ENCODE measurements around the gene DENND1C.

DENND1C gene, protein sequence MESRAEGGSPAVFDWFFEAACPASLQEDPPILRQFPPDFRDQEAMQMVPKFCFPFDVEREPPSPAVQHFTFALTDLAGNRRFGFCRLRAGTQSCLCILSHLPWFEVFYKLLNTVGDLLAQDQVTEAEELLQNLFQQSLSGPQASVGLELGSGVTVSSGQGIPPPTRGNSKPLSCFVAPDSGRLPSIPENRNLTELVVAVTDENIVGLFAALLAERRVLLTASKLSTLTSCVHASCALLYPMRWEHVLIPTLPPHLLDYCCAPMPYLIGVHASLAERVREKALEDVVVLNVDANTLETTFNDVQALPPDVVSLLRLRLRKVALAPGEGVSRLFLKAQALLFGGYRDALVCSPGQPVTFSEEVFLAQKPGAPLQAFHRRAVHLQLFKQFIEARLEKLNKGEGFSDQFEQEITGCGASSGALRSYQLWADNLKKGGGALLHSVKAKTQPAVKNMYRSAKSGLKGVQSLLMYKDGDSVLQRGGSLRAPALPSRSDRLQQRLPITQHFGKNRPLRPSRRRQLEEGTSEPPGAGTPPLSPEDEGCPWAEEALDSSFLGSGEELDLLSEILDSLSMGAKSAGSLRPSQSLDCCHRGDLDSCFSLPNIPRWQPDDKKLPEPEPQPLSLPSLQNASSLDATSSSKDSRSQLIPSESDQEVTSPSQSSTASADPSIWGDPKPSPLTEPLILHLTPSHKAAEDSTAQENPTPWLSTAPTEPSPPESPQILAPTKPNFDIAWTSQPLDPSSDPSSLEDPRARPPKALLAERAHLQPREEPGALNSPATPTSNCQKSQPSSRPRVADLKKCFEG
- 40.7 to 166 (median 71.0) reads per million in 3 experiments for total RNA-seq

DNA sequence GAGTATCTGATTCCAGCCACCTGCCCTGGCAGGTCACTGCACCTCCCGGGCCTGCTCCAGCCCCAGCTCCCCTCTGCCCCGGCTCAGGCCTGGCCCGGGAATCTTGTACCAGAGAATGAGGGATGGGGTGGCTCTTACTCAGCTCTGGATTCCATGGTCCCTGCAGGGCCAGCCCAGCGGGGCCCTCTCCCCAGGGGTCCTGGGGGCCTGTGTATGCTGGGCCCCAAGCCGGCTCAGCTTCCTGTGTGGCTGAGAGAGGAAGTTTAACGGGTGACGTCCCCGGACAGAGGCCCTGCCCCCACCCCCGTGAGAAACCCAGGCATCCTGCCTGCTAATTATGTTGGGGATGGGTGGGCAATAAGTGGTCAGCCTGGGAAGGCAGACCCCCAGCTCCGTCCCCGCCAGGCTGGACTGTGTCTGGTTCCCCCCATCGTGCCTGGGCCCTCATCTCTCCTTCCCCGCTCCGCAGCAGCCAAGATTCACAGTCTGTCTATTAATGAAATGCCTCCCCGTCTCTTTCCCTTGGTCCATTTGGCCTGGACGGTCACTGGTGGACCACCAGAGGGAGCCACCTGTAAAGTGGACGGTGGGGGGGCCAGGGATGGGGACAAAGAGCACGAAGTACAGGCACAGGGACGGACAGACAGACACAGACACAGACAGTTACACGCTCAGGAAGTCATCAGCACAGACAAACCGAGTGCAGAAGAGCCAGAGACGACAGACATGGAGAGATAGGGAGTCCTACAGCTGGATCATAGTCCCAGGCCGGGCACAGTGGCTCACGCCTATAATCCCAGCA lies at the start of gene DENND1C:
Gene DENND1C, minus strand, starts transcription at position 247 of the 802 bp plus-strand sequence. Its CDS starts 92 bp downstream, at position 155.
- peak; percentile 62 for DNase-seq

DNA sequence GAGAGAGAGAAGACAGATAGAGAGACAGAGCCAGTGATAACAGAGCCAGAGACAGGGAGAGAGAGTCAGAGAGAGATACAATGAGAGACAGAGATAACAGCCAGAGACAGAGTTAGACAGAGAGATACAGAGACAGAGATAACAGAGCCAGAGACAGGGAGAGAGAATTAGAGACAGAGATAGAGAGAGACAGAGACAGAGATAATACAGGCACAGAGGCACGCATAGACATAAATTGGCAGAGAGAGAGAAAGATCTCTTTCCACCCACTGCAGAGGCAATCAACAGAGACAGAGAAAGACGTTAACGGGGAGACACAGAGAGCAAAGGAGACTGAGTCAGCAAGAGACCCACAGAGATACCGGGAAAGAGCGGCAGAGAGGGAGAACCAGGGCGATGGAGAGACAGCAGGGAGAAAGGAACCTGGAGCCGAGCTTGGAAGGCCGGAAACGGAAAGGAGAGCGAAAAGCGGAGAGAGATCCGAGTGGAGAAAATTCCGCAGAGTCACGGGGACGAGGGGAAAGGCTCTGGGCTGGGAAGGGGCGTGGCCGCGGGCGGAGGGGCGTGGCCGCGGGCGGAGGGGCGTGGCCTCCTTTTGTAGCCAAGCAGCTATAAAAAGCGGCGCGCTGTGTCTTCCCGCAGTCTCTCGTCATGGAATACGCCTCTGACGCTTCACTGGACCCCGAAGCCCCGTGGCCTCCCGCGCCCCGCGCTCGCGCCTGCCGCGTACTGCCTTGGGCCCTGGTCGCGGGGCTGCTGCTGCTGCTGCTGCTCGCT lies 49.0 kb upstream of the DENND1C start, which contains the start of gene TNFSF9:
Gene TNFSF9, plus strand, starts transcription at position 641 of the 777 bp plus-strand sequence. Its CDS starts 11 bp downstream, at position 652.
- peak; percentile 63 for DNase-seq

DNA sequence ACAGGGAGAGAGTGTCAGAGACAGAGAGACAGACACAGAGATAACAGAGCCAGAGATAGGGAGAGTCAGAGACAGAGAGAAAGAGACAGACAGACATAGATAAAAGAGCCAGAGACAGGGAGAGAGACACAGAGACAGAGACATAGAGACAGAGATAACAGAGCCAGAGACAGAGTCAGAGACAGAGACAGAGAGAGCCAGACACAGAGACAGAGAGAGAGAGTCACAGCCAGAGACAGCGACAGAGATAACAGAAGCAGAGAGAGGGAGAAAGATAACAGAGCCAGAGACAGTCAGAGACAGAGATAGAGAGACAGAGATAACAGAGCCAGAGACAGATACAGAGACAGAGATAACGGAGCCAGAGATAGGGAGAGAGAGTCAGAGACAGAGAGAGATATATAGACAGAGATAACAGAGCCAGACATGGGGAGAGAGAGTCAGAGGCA lies 48.4 kb upstream of the DENND1C start:
- no peak for DNase-seq

DNA sequence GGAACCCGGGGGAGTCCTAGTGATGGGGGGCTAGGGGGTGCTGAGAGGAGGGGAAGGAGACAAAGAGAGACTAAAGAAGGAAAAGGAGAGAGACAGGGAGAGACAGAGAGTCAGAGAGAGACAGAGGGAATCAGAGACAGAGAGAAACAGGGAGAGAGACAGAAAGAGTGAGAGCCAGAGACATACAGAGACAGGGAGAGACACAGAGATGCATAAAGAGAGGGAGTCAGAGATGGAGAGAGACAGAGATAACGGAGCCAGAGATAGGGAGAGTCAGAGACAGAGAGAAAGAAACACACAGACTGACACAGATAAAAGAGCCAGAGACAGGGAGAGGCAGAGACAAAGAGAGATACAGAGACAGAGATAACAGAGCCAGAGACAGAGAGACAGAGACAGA lies 47.8 kb upstream of the DENND1C start:
- DNase-seq, result no peak

DNA sequence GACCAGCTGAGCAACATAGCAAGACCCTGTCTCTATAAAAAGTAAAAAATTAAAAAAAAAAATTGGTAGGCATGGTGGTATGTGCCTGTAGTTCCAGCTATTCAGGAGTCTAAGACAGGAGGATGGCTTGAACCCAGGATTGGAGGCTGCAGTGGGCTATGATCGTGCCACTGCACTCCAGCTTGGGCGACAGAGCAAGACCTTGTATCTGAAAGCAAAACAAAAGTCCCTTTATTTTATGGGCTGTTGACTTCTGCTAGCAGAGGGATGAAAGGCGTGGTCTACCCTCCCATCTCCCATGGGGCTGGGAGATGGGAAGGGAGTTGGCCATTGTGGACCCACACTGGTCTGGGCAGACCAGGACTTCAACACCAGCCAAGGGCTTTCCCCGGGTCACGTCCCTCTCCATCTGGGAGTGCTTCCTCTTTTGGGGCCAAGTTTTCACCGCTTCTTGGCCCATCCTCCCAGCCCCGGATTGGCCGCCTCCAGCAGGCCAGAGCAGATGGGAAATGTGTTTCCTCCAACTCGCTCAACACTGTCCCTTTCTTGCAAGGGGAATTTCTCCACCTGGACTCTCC lies 47.0 kb upstream of the DENND1C start:
- no peak for DNase-seq

DNA sequence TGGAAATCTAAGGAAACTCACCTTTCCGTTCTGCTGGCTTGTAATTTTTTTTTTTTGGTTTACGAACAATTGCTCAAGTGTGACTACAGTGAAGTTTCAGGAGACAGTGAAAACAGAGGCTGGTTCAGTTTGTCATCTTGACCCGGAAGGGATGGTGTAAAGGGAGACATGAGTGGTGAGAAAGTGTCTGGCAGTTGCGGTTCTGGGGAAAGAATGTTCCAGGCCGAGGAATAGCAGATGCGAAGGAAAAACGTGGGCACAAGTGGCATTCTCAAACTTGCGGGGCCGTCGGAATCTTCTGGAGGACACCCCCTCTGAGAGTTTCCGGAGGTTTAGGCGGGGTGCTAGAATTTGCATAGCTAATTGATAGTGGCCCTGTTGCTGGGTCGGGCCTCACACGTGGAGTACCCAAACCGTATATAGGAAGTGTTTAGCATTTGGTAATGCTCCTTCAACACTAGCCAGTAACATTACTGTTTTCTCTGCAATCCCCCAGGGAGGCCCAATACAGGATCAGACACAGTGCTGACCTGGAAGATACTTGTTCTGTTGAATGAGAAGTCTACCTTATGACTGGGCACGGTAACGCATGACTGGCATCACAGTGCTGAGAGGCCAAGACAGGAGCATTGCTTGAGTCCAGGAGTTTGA lies 46.4 kb upstream of the DENND1C start:
- no peak for DNase-seq

DNA sequence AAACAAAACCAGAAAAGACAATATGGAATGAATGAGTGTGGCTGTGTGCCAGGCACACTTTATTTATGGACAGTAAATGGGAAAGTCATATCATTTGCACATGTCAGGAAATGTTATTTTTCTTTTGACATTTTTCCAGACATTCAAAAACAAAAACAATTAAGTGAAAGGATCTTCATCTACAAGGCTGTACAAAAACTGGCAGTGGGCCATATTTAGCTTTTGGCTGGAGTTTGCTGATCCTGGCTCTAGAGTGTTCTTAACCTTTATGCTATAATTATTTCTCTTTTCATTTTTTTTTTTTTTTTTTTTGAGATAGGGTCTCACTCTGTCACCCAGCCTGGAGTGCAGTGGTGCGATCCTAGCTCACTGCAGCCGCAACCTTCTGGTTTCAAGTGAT lies 42.7 kb upstream of the DENND1C start:
- DNase-seq, result no peak

DNA sequence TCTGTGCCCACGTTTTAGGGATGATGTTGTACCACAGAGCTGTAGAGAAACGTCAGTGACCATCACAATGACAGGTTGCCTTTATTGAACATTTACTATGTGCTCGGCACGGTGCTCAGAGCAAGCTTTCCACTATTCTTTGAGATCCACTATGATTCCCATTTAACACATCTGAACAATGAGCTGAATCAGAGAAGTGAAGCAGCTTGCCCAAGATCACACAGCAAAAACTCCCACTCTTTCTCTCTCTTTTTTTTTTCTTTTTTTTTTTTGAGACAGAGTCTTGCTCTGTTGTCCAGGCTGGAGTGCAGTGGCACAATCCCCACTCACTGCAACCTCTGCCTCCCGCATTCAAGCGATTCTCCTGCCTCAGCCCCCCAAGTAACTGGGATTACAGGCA lies 41.1 kb upstream of the DENND1C start:
- DNase-seq, result no peak

DNA sequence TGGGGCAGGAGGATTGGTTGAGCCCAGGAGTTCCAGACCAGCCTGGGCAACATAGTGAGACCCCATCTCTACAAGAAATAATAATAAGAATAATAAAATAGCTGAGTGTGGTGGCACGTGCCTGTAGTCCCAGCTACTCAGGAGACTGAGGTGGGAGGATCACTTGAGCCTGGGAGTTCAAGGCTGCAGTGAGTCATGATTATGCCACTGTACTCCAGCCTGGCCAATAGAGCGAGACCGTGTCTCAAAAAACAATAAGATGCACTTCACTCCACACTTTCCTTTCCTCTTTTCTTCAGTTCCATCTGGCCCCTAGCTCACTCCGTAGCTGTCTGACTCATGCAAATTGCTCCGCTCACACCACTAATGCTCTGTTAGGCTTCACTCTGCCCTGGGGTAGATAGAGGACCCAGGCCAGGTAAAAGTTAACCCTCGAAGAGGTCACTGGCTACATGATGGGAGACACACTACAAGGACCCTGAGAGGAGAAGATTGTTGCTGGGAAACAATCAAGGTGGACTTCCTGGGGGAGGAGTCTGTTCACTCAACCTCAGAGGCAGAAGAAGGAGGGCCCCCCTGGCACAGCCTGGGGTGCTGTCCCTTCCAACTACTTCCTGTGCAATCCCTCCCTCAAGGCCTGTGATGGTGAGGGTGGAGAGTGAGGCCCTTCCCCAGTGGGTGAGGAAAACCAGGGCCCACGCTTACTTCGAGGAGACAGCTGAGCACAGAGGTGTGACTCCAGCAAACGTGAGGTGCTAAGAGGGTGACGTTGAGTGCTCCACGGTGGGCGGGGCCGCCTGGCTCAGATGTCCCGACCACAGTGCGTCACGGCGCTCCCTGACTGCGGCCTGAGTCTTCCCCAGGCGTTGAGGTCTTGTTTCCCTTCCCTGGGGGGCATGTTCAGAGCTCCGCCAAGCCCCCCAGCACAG lies 40.4 kb upstream of the DENND1C start:
- peak; percentile 62 for DNase-seq

DNA sequence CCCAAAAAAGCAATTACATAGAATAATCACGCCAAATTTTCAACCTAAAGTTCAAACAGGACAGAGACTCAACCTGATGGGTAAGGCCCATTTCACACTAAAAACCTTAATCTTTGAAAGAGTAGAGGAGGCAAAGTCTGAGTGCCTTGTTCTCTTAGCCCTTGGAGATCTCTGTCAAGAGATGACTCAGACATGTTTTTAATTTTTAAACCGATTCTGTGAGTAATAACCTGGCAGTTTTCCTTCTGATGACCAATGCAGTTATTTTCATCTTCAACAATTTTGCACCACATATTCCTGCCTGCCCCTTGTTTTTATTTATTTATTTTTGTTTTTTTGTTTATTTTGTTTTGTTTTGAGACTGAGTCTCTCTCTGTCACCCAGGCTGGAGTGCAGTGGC lies 37.7 kb upstream of the DENND1C start:
- DNase-seq, result no peak

DNA sequence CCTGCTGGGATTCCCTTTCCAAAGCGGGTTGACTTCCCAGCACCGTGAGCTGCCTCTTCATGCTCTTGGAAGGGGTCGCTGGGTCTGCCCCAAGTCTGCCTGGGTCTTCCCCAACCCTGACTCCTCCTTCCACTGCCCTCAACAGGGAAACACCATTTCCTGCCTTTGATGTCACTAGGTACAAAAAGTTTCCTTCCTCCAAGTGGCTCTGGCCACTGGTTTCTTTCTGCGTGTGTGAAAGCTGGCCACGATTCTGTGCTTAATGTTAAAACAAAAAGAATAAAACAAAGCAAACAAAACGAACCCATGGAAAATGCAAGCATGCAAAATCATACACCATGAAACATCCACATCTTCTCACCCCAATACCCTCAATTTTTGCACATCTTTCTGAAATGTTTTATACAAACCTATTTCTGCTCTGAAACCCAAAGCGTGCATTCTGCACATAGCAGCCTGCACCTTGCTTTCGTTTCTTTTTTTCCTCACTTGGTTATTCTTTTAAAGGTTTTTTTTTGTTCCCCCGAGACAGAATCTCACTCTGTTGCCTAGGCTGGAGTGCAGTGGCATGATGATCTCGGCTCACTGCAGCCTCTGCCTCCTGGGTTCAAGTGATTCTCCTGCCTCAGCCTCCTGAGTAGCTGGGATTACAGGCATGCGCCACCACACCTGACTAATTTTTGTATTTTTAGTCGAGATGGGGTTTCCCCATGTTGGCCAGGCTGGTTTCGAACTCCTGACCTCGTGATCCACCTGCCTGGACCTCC lies 36.7 kb upstream of the DENND1C start:
- DNase-seq, result no peak

DNA sequence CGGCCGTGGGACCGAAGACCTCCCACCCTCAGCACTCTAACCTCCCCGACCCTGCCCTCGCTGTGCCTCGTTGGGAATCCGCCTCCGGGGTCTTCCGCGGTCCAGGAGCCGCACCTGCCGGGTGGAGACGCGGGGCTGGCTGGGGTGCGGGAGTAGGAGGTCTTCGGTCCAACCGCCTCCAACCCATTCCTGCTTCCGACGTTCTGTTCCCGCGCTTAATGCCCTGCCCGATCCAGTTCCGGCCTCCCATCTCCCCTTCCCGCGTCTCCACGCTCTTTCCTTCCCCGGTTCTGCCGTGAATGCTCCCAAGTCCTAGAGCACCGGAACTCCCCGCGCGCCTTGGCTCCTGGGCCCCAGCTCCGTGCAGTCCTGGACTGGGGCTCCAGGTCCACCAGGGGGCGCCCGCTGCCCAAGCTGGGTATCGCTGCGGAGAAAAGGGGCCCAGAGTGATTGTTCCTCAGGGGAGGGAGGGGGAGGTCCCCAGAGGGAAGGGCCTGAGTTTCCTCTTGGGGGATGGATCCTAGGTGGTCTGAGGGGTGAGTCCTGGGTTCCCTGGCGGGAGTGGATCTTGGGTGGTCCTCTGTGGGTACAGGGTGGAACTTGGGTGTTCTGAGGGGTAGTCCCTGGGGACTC lies 35.2 kb upstream of the DENND1C start:
- DNase-seq, result peak; percentile 80

DNA sequence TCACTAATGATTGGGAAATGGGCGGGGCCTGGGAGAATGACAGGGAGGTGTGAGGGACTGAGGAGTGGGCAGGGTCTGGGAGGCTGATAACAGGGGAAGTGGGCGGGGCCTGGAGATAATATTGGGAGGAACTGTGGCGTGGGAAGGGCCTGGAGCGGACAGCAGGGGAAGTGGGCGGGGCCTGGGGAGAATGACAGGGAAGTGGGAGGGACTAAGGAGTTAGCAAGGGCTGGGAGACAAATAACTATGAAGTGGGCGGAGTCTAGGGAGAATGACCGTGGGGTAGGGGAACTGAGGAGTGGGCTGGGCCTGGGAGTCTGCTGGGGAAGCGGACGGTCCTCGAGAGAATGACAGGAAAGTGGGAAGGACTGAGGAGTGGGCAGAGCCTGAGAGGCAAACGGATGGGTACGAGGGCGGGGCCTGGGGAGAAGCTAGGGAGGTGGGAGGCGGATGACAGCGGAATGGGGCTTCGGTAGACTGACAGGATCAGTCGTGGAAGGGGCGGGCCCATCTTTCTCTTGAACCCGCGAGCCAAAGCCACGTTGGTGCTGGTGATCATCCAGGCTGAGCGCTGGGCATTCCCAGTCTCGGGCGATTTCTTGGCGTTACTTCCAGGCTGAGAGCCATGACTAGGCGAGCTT lies 34.6 kb upstream of the DENND1C start:
- DNase-seq, result peak; percentile 38

DNA sequence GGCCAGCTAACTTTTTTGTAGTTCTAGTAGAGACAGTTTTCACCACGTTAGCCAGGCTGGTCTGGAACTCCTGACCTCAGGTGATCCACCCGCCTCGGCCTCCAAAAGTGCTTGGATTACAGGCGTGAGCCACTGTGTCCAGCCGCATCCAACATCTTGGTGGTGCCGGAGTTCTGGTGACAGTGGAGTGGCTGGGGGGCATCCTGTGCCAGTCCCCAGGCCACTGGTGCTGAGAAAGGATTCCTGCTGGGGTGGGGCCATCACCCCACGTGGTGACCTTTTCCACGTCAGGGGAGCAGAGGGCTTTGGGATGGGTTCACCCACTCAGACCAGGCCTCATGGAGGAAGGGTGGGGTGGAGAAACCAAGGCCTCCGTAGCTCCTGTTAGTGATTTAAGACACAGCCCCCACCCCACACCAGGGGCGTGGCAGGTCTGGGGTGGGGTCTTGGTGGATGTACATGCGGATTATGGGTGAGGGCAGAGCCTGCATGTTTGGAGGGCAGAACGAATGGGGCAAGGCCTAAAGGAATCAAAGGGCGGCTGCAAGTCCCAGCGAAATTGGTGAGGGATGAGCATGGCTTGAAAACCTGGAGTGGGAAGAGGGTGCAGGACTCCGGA lies 33.4 kb upstream of the DENND1C start:
- DNase-seq, result no peak

DNA sequence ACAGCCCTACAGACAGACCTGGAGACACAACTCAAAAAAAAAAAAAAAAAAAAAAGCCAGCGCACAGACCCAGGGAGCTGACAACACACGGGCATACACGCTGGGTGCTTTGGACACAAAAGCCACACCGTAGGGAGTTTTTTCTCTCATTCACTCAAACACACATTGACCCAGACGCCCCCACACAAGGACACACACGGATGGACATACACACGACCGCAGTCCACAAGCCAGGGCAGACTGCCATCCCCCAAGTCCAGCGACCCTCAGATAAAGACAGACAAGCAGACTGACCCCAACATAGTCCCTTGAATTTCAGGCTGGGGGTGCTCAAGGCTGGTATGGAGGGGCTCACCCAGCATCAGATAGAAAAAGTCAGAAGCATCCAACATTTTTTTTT lies 32.5 kb upstream of the DENND1C start:
- no peak for DNase-seq

DNA sequence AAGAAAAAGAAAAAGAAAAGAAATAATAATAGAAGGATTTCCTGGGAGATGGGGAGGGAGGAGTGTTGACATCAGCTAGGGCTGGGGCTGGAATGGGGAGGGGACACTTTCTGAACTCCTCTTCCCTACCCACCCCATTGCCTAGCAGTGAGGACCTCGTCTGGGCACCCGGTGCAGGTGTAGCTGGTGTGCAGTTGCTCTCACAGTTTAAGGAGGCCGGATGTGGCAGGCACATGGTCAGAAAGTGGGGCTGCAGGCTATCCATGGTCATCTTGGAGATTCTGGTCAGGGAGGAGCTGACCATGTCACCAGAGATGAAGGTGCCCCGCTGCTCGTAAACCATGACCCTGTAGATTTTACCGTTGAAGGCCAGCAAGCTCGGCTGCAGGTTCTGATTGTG lies 29.0 kb upstream of the DENND1C start:
- DNase-seq, result no peak

DNA sequence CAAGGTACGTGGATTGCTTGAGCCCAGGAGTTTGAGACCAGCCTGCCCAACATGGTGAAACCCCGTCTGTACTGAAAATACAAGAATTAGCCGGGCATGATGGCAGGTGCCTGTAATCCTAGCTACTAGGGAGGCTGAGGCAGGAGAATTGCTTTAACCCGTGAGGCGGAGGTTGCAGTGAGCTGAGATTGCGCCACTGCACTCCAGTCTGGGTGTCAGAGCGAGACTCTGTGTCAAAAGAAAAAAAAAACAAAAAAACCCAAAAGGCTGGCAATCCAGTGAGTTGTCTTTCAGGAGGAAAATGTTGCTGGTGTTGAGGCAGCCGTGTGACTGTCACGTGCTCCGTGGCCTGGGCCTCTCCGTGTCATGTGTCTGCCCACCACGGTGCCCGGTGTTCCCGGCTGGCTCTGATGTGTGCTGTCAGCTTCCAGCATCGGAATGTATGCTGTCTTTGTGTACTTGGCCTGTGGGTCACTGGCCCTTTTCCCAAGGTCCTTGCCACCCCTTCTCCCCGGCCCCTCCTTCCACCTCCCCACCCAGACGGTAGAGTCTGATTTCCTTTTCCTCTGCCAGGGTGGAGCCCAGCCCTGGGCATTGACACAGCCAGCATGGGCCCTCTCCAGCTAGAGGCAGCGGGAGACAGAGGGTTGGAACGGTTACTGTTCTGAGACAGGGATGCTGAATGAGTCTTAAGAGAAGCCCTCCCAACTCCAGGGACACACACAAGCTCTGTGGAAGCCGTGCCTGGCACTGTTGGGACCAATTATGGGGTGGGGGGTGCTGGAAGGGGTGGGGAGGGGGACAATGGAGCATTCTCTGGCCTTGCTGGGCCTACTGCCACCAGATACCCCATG lies 27.8 kb upstream of the DENND1C start:
- no peak for DNase-seq
